H1 (cell line): ENCODE data around the gene CRELD1. TPM values are rescaled to one million over a fixed set of nuclear protein-coding genes. Genes with fewer than 3 reads are reported as not detected.
A peak's percentile ranks its signal among the peaks of the same experiment; 100 is the strongest.

Source experiments
- BACH1 ChIP-seq: IDR thresholded peaks from 2 replicates; pipeline ENCODE4 v1.6.1; 2012; ENCODE audit warnings: low read length, improper control_type of control experiment
- CTBP2 ChIP-seq: IDR thresholded peaks from 2 replicates; pipeline ENCODE4 v1.7.0; 2011; ENCODE audit warnings: borderline replicate concordance, mild to moderate bottlenecking, moderate library complexity, mixed read lengths, low read length; ENCODE audit not compliant: insufficient read depth, insufficient read length
- EGR1 ChIP-seq: IDR thresholded peaks from 2 replicates; pipeline ENCODE4 v1.6.1; 2011; ENCODE audit warnings: low read depth, low read length, borderline replicate concordance
- EP300 ChIP-seq, 2 experiments: IDR thresholded peaks; 1 replicate in 1 of 2; 2 replicates in 1 of 2; pipeline ENCODE4 v1.6.1; 2011 to 2012; ENCODE audit warnings: low read depth in 2 of 2, low read length in 2 of 2, mild to moderate bottlenecking in 2 of 2, borderline replicate concordance in 1 of 2, inconsistent platforms in 1 of 2, moderate library complexity in 1 of 2
- KDM1A ChIP-seq: fragments of 200-600, 300-600 bp; sonication (generic); IDR thresholded peaks from 2 replicates; pipeline ENCODE4 v1.7.1; 2016; ENCODE audit warnings: mild to moderate bottlenecking, low read length, borderline replicate concordance
- KDM4A ChIP-seq: IDR thresholded peaks from one replicate; pipeline ENCODE4 v1.7.1; 2012; ENCODE audit warnings: low read depth, mild to moderate bottlenecking, moderate library complexity, low read length, inconsistent platforms; ENCODE audit not compliant: severe bottlenecking
- PHF8 ChIP-seq: fragments of 200-600 bp; sonication (generic); conservative IDR thresholded peaks from 2 replicates; pipeline ENCODE4 v1.7.1; 2012; ENCODE audit warnings: low read depth, mild to moderate bottlenecking, inconsistent platforms, low read length, moderate library complexity
- RAD21 ChIP-seq, 2 experiments: IDR thresholded peaks in 1 of 2; conservative IDR thresholded peaks in 1 of 2; 2 replicates each; pipeline ENCODE4 v1.6.1; 2011; ENCODE audit warnings: low read depth in 2 of 2, low read length in 2 of 2, improper control_type of control experiment in 1 of 2, inconsistent platforms in 1 of 2, mild to moderate bottlenecking in 1 of 2, moderate library complexity in 1 of 2
- RNF2 ChIP-seq: fragments of 200-900, 300-1000 bp; sonication (generic); IDR thresholded peaks from 2 replicates; pipeline ENCODE4 v1.7.1; 2016; ENCODE audit warnings: borderline replicate concordance, low read depth, mild to moderate bottlenecking, antibody characterized with exemption, low read length; ENCODE audit not compliant: poor library complexity, severe bottlenecking; ENCODE audit errors: missing control alignments
- SIRT6 ChIP-seq: IDR thresholded peaks from one replicate; pipeline ENCODE4 v1.7.1; 2012; ENCODE audit warnings: low read length, inconsistent platforms
- SRF ChIP-seq: IDR thresholded peaks from 2 replicates; pipeline ENCODE4 v1.6.1; 2011; ENCODE audit warnings: mild to moderate bottlenecking, low read depth, low read length, moderate library complexity
- SUZ12 ChIP-seq: fragments of 200-600 bp; sonication (generic); IDR thresholded peaks from 2 replicates; pipeline ENCODE4 v1.6.1; 2012; ENCODE audit warnings: mild to moderate bottlenecking, inconsistent platforms, low read length, moderate library complexity, mixed read lengths
- polyA plus RNA-seq, 7 experiments: library from polyadenylated mRNA; depleted of rRNA in 3 of 7; stranded (reverse) in 5 of 7; unstranded in 2 of 7; fragments of >200 nt in 5 of 7; fragments of 200-250 nt in 2 of 7; gene quantifications; 1 replicate in 5 of 7; 2 replicates in 1 of 7; 4 replicates in 1 of 7; pipeline versions ENCODE4 v1.2.1 to v1.2.3, GENCODE V29; 2011 to 2013; ENCODE audit warnings: missing spikeins in 2 of 7, mixed read lengths in 2 of 7
- total RNA-seq: library from RNA; stranded (reverse); fragmentation: NEBNext Ultra II Directional; extraction: Animal tissue kit (Norgen Biotek cat#: 25700); gene quantifications from 2 replicates; pipeline ENCODE4 v1.2.1, GENCODE V29; 2021

The CRELD1 gene
- total and polyA plus RNA-seq, 2 of the 8 experiments (the other 6 are each of a cell fraction or from before 2014, with no cell fraction given) = 12.9 to 15.1 TPM

DNA sequence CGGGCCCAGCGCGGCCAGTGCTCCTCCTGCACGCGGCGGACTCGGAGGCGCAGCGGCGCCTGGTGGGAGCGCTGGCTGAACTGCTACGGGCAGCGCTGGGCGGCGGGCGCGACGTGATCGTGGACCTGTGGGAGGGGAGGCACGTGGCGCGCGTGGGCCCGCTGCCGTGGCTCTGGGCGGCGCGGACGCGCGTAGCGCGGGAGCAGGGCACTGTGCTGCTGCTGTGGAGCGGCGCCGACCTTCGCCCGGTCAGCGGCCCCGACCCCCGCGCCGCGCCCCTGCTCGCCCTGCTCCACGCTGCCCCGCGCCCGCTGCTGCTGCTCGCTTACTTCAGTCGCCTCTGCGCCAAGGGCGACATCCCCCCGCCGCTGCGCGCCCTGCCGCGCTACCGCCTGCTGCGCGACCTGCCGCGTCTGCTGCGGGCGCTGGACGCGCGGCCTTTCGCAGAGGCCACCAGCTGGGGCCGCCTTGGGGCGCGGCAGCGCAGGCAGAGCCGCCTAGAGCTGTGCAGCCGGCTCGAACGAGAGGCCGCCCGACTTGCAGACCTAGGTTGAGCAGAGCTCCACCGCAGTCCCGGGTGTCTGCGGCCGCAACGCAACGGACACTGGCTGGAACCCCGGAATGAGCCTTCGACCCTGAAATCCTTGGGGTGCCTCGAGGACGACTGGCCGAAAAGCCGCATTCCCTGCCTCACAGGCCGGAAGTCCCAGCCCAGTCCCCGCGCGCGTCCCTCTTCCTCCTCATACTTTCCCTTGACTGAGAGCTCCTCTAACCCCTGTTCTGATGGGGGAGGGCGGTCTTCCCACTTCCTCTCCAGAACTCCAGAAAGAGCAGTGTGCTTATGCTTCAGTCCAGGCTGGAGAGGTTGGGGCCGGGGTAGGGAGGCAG, 18.1 kb upstream of the CRELD1 start (continued):
- TF ChIP-seq EGR1 (no peak), SUZ12 (peak; percentile 41; the same call in 1 of the 2 replicates), EP300 (IDR thresholded peaks at IDR 0.05; ENCODE audit: borderline replicate concordance in 1 of 2, low read depth in 2 of 2, low read length in 2 of 2) (0 out of 3 replicates have a peak, but pooled peaks of 1 of the 2 experiments have one; percentile 18), SIRT6 (no peak), KDM1A (no peak), PHF8 (no peak; the same call in 1 of the 2 replicates), KDM4A (peak; percentile 96), RAD21 (IDR thresholded peaks at IDR 0.05 in 1 of 2, conservative IDR thresholded peaks at IDR 0.05 in 1 of 2; ENCODE audit: low read depth in 2 of 2, low read length in 2 of 2) (peak in 1 of 2 experiments; percentile 12; a peak in 2 of 4 replicates), BACH1 (peak; percentile 51), SRF (no peak), RNF2 (no peak), CTBP2 (peak; percentile 79)
